Measurements from ENCODE around the gene NAGLU. TPM values are rescaled to one million over a fixed set of nuclear protein-coding genes. Genes with fewer than 3 reads are reported as not detected.
A peak's percentile ranks its signal among the peaks of the same experiment; 100 is the strongest.

Gene NAGLU
- total and polyA plus RNA-seq, 2 of the 13 experiments (the other 11 are each of a cell fraction or from before 2014, with no cell fraction given): 28.2 to 40.1 TPM

DNA sequence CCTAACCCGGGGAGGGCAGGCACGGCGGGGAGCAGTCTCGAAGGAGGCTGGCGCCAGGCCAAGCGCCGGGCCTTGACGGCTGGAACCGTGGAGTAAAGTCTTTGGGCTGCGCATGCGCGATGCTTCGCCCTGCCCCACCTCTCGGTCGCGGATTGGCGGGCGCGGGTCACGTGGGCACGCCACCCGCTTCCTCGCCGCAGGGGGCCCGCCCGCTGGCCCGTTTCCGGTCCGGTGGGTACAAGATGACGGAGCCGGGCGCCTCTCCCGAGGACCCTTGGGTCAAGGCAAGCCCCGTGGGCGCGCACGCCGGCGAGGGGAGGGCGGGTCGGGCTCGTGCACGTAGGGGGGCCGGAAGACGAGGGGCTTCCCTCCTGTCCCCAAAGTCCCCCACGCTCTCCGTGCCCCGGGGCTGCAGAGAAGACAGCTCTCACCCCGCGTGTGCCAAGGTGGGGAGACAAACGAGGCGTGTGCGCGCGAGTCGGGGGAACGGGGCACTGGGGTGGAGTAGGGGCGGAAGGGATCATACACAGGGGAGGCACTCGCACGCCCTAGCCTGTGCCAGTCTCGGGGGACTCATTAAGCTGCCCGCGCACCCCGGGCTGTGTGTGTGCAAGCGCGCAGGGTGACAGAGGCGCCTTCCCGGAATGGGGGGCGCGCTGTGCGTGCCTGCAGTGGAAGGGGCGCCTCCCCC is 31.0 kb downstream of the NAGLU start, which contains the start of gene MLX (continued):
- TF ChIP-seq, protein P1, sequence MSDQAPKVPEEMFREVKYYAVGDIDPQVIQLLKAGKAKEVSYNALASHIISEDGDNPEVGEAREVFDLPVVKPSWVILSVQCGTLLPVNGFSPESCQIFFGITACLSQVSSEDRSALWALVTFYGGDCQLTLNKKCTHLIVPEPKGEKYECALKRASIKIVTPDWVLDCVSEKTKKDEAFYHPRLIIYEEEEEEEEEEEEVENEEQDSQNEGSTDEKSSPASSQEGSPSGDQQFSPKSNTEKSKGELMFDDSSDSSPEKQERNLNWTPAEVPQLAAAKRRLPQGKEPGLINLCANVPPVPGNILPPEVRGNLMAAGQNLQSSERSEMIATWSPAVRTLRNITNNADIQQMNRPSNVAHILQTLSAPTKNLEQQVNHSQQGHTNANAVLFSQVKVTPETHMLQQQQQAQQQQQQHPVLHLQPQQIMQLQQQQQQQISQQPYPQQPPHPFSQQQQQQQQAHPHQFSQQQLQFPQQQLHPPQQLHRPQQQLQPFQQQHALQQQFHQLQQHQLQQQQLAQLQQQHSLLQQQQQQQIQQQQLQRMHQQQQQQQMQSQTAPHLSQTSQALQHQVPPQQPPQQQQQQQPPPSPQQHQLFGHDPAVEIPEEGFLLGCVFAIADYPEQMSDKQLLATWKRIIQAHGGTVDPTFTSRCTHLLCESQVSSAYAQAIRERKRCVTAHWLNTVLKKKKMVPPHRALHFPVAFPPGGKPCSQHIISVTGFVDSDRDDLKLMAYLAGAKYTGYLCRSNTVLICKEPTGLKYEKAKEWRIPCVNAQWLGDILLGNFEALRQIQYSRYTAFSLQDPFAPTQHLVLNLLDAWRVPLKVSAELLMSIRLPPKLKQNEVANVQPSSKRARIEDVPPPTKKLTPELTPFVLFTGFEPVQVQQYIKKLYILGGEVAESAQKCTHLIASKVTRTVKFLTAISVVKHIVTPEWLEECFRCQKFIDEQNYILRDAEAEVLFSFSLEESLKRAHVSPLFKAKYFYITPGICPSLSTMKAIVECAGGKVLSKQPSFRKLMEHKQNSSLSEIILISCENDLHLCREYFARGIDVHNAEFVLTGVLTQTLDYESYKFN (CRISPR knock-in tag; conservative IDR thresholded peaks at IDR 0.05): peak; percentile 88
- TF ChIP-seq, protein P2, sequence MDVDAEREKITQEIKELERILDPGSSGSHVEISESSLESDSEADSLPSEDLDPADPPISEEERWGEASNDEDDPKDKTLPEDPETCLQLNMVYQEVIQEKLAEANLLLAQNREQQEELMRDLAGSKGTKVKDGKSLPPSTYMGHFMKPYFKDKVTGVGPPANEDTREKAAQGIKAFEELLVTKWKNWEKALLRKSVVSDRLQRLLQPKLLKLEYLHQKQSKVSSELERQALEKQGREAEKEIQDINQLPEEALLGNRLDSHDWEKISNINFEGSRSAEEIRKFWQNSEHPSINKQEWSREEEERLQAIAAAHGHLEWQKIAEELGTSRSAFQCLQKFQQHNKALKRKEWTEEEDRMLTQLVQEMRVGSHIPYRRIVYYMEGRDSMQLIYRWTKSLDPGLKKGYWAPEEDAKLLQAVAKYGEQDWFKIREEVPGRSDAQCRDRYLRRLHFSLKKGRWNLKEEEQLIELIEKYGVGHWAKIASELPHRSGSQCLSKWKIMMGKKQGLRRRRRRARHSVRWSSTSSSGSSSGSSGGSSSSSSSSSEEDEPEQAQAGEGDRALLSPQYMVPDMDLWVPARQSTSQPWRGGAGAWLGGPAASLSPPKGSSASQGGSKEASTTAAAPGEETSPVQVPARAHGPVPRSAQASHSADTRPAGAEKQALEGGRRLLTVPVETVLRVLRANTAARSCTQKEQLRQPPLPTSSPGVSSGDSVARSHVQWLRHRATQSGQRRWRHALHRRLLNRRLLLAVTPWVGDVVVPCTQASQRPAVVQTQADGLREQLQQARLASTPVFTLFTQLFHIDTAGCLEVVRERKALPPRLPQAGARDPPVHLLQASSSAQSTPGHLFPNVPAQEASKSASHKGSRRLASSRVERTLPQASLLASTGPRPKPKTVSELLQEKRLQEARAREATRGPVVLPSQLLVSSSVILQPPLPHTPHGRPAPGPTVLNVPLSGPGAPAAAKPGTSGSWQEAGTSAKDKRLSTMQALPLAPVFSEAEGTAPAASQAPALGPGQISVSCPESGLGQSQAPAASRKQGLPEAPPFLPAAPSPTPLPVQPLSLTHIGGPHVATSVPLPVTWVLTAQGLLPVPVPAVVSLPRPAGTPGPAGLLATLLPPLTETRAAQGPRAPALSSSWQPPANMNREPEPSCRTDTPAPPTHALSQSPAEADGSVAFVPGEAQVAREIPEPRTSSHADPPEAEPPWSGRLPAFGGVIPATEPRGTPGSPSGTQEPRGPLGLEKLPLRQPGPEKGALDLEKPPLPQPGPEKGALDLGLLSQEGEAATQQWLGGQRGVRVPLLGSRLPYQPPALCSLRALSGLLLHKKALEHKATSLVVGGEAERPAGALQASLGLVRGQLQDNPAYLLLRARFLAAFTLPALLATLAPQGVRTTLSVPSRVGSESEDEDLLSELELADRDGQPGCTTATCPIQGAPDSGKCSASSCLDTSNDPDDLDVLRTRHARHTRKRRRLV (CRISPR knock-in tag; IDR thresholded peaks at IDR 0.05): peak; percentile 81; the same call in 1 of the 2 replicates
- TF ChIP-seq, protein P3, sequence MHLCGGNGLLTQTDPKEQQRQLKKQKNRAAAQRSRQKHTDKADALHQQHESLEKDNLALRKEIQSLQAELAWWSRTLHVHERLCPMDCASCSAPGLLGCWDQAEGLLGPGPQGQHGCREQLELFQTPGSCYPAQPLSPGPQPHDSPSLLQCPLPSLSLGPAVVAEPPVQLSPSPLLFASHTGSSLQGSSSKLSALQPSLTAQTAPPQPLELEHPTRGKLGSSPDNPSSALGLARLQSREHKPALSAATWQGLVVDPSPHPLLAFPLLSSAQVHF (CRISPR knock-in tag; IDR thresholded peaks at IDR 0.05): peak; percentile 90
- TF ChIP-seq PPARG (CRISPR knock-in tag; conservative IDR thresholded peaks at IDR 0.05) (no peak; the same call in 1 of the 2 replicates), HCFC1 (IDR thresholded peaks at IDR 0.05; ENCODE audit: low read depth, low read length) (no peak), ZNF883 (CRISPR knock-in tag; IDR thresholded peaks at IDR 0.05; ENCODE audit: not compliant biosample characterization) (peak; percentile 88), ETV6 (CRISPR knock-in tag; conservative IDR thresholded peaks at IDR 0.05) (peak; percentile 85; the same call in 1 of the 2 replicates), ZNF383 (CRISPR knock-in tag; IDR thresholded peaks at IDR 0.05; ENCODE audit: borderline replicate concordance) (0 out of 2 replicates have a peak, but pooled peaks have one; percentile 78), TP53 (CRISPR knock-in tag; conservative IDR thresholded peaks at IDR 0.05) (no peak), MXI1 (IDR thresholded peaks at IDR 0.05; ENCODE audit: borderline replicate concordance, low read depth, low read length) (peak; percentile 72; the same call in 1 of the 3 replicates), KLF6 (CRISPR knock-in tag; IDR thresholded peaks at IDR 0.05) (peak; percentile 85; the same call in 1 of the 2 replicates), ZNF614 (CRISPR knock-in tag; IDR thresholded peaks at IDR 0.05; ENCODE audit: borderline replicate concordance) (peak; percentile 75), ZNF205 (CRISPR knock-in tag; IDR thresholded peaks at IDR 0.05) (peak; percentile 39; the same call in 1 of the 2 replicates), ZNF746 (CRISPR knock-in tag; IDR thresholded peaks at IDR 0.05) (peak; percentile 92), KDM2A (CRISPR knock-in tag; IDR thresholded peaks at IDR 0.05; ENCODE audit: borderline replicate concordance, low read depth) (peak; percentile 100), ZNF747 (CRISPR knock-in tag; IDR thresholded peaks at IDR 0.05; ENCODE audit: borderline replicate concordance) (peak; percentile 95), RAD21 (CRISPR knock-in tag; IDR thresholded peaks at IDR 0.05) (peak; percentile 44), POLR2AphosphoS5 (IDR thresholded peaks at IDR 0.05; ENCODE audit: low read depth, low read length) (peak; percentile 69)
- TF ChIP-seq, protein P4, sequence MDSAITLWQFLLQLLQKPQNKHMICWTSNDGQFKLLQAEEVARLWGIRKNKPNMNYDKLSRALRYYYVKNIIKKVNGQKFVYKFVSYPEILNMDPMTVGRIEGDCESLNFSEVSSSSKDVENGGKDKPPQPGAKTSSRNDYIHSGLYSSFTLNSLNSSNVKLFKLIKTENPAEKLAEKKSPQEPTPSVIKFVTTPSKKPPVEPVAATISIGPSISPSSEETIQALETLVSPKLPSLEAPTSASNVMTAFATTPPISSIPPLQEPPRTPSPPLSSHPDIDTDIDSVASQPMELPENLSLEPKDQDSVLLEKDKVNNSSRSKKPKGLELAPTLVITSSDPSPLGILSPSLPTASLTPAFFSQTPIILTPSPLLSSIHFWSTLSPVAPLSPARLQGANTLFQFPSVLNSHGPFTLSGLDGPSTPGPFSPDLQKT (CRISPR knock-in tag; IDR thresholded peaks at IDR 0.05; ENCODE audit: borderline replicate concordance): 0 out of 2 replicates have a peak, but pooled peaks have one; percentile 41

Data from HepG2 (cell line).